Activated T-helper 17 cell treated with anti-CD3 and anti-CD28 coated beads, Interleukin-2, amount 50 U/mL, for 72 hours (primary cell): ENCODE data around the gene C13orf46. TPM values are rescaled to one million over a fixed set of nuclear protein-coding genes. Genes with fewer than 3 reads are reported as not detected.
"Not testable (repeated sequence)": the region's sequence is repeated elsewhere in the genome, so short reads cannot be mapped to it uniquely, and the experiment has no call there.

Experiments
- ATAC-seq: fragments of 150-1000 bp; cut with Tn5 transposase; replicated peaks from 2 replicates; pipeline ENCODE4 v1.10.0; 2021; ENCODE audit warnings: mild to moderate bottlenecking, moderate library complexity
- H3K27ac Mint-ChIP-seq: one replicate; pipeline ENCODE4 v1.8.0; 2022; ENCODE audit warnings: mixed read lengths
- H3K27me3 Mint-ChIP-seq: one replicate; pipeline ENCODE4 v1.8.0; 2022; ENCODE audit warnings: mixed read lengths
- H3K36me3 Mint-ChIP-seq: one replicate; pipeline ENCODE4 v1.8.0; 2022; ENCODE audit warnings: low read depth, mild to moderate bottlenecking, mixed read lengths
- H3K4me1 Mint-ChIP-seq: one replicate; pipeline ENCODE4 v1.8.0; 2022; ENCODE audit warnings: mixed read lengths
- H3K4me3 Mint-ChIP-seq: one replicate; pipeline ENCODE4 v1.8.0; 2022; ENCODE audit warnings: mild to moderate bottlenecking, mixed read lengths
- H3K9me3 Mint-ChIP-seq: one replicate; pipeline ENCODE4 v1.8.0; 2022; ENCODE audit warnings: mixed read lengths
- total RNA-seq, 2 donors: library from RNA; stranded (reverse); gene quantifications; one replicate each; pipeline ENCODE4 v1.2.3, GENCODE V29; 2022

Gene C13orf46
- total RNA-seq, result 1 to 10 TPM; 1.3 to 3.9 TPM

DNA sequence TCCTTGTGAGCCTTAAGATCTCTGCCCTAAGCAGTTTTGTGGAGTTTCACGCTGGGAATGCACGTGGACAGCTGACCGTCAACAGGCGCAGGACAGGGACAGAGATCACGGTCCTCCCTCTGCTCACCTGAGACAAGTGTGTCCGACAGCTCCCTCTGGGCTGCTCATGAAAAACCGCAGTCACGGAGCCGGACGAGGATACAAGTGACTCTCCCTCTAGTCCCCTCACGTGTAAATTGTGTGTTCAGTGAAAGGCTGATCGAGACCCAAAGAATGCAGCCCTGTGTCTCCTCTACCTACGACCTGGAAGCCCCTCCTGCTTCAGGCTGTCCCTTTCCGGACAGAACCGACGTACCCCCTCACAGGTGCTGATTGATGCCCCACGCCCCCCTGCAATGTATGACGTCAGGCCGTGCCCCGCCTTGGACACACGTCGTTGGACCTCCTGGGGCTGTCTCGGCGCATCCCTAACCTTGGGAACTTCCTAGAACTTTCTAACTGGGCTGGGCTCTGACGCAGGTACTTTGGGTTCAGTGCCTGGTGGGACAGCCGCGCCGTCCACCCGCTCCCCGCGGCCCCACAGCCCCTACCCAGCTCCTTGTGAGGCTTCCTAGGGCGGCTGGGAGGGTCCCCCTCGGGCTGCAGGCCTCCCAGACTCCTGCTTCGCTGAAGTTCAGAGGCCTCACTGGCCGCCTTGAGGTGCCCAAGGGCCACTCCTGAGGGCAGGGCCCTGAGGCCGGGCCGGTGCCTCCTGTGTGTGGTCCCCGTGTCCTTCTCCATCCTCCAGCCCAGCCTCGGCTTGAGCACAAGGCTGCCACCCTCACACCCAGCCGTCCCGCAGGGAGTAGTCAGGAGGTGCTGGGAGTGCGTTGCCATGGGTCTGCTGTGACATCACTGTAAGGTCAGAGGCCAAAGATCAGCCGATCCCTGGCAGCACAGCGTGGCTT lies at the start of gene C13orf46:
C13orf46 (minus strand) TSS at position 859 of the 947 bp plus-strand sequence; CDS start at position 780, 79 bp downstream.
- no peak within 1 kb of the TSS for H3K4me3 Mint-ChIP-seq
- no peak within 1 kb of the TSS for H3K27ac Mint-ChIP-seq
- peaks cover 45% of the 10 kb centered on the region for H3K36me3 Mint-ChIP-seq
- no peaks in the 10 kb centered on the region for H3K4me1 Mint-ChIP-seq
- no peaks in the 10 kb centered on the region for H3K9me3 Mint-ChIP-seq
- ATAC-seq, result no peak
- no peaks in the 10 kb centered on the region for H3K27me3 Mint-ChIP-seq

DNA sequence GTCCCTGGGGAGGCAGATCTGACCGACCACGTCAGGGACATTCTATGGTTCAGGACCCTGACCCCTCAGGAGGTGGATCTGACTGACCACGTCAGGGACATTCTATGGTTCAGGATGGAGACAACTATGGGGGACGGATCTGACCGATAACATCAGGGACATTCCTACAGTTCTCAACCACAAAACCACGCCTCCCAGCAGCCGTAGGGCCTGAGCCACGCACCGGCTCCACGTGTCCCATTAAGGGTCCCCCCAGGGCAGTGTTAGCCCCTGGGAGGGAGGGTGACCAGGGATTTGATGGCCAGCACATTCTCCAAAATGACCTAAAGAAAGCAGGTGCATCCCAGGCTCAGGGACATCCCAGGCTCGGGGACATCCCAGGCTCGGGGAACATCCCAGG lies 49.0 kb upstream of the C13orf46 start:
- Mint-ChIP-seq H3K9me3 (no peaks in the 10 kb centered on the region), H3K27ac (no peak overlapping the region), H3K4me1 (no peaks in the 10 kb centered on the region), H3K36me3 (peaks cover 70% of the 10 kb centered on the region), H3K27me3 (no peaks in the 10 kb centered on the region), H3K4me3 (no peak overlapping the region)
- ATAC-seq, result no peak

DNA sequence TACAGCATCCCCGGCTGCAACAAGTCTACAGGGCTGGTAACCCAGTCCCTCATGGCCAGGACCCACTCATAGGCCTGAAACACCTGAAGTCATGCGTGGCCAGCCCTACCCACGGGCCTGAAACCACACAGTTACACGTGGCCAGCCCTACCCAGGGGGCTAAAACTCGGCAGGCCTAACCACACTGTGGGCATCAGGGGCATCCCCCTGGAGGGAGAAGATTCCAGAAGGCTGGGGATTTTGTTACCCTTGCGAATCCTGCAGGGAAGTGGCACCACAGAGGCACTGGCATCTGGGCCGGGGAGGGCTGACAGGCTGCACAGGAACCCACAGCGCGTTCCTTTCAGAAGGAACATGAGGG lies 48.4 kb upstream of the C13orf46 start:
- no peak overlapping the region for H3K27ac Mint-ChIP-seq
- H3K4me1 Mint-ChIP-seq, result no peaks in the 10 kb centered on the region
- no peak overlapping the region for H3K4me3 Mint-ChIP-seq
- ATAC-seq, result no peak
- no peaks in the 10 kb centered on the region for H3K9me3 Mint-ChIP-seq
- H3K36me3 Mint-ChIP-seq, result peaks cover 68% of the 10 kb centered on the region
- no peaks in the 10 kb centered on the region for H3K27me3 Mint-ChIP-seq

- Mint-ChIP-seq H3K27me3 (no peaks in the 10 kb centered on the region), H3K36me3 (peaks cover 67% of the 10 kb centered on the region), H3K9me3 (no peaks in the 10 kb centered on the region), H3K4me1 (no peaks in the 10 kb centered on the region), H3K4me3 (no peak overlapping the region), H3K27ac (peak overlapping the region; percentile 22)
- ATAC-seq, result peak; percentile 16
These were observed 47.8 kb upstream of the C13orf46 start for GRCh38 chr13:114021464-114022308.

DNA sequence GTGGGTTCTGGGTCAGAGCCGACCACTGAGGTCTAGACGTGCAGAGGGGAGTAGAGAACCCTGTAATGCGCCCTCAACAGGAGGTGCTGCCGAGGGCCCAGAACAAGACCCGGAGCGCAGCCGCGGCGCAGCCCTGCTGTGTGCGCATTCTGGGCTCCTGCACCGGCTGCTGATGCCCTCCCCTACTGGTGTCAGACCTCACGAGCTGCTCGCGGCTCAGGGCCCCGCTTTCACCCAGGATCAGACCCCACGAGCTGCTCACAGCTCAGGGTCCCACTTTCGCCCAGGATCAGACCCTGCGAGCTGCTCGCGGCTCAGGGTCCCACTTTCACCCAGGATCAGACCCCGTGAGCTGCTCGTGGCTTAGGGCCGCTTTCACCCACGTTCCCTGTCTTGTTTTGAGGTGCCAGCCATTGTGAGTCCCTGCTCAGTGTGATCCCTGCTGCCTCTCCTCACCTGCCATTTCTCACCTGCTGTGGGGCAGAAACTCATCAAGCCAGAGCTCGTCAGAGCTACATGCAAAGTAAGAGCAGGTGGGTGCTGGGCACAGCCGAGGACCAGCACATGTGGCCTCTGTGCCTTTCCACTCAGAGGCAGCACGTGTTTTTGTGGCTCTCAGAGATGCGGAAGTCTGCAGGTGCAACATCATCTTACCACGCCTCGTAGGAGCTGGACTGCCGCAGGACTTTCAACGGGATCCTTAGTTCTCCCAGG lies 47.0 kb upstream of the C13orf46 start:
- peaks cover 68% of the 10 kb centered on the region for H3K36me3 Mint-ChIP-seq
- ATAC-seq, result no peak
- no peaks in the 10 kb centered on the region for H3K27me3 Mint-ChIP-seq
- no peaks in the 10 kb centered on the region for H3K4me1 Mint-ChIP-seq
- H3K9me3 Mint-ChIP-seq, result no peaks in the 10 kb centered on the region
- no peak overlapping the region for H3K27ac Mint-ChIP-seq
- H3K4me3 Mint-ChIP-seq, result no peak overlapping the region

GRCh38 chr13:114020134-114020533 lies 46.3 kb upstream of the C13orf46 start:
- not testable (repeated sequence) for H3K27me3 Mint-ChIP-seq, H3K9me3 Mint-ChIP-seq, H3K4me1 Mint-ChIP-seq, H3K4me3 Mint-ChIP-seq, H3K27ac Mint-ChIP-seq, ATAC-seq
- peaks cover 68% of the 10 kb centered on the region for H3K36me3 Mint-ChIP-seq

DNA sequence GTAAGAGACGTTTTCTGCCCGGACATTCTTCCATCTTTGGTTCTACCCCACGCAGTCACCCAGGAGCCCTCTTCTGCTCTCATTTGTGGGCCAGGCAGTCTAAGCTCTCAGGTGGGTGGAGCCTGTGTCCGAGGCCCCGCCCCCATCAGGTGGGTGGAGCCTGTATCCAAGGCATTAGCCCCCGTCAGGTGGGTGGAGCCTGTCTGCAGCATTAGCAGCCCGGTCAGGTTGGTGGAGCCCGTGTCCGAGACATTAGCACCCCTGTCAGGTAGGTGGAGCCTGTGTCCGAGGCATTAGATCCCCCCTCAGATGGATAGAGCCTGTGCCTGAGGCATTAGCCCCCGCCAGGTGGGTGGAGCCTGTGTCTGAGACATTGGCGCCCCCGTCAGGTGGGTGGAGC lies 45.5 kb upstream of the C13orf46 start:
- Mint-ChIP-seq H3K9me3 (no peaks in the 10 kb centered on the region), H3K4me1 (no peaks in the 10 kb centered on the region), H3K4me3 (no peak overlapping the region), H3K36me3 (peaks cover 69% of the 10 kb centered on the region), H3K27me3 (no peaks in the 10 kb centered on the region), H3K27ac (no peak overlapping the region)
- peak; percentile 31 for ATAC-seq

- H3K36me3 Mint-ChIP-seq, result peaks cover 62% of the 10 kb centered on the region
- no peaks in the 10 kb centered on the region for H3K9me3 Mint-ChIP-seq
These were observed 44.7 kb upstream of the C13orf46 start for GRCh38 chr13:114018461-114019055.

DNA sequence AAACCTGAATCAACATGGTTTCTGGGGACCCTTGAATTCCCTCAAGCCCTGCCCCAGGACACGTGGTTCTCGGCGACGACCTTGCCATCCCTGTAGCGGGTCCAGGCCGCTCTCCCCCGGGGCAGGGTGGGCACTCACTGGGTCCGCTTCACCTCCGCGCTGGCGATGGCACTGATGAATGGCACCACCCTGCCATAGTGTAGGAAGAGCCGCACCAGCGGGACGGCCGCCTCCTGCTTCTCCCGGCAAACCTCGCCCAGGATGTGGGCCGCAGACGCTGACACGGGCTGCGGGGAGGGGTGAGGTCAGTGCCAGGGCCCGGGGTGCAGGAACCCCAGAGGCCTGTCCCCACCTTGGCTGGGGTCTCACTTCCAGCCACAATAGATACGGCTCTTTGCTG lies 44.1 kb upstream of the C13orf46 start:
- no peak for ATAC-seq
- H3K4me1 Mint-ChIP-seq, result no peaks in the 10 kb centered on the region
- H3K9me3 Mint-ChIP-seq, result no peaks in the 10 kb centered on the region
- H3K27me3 Mint-ChIP-seq, result no peaks in the 10 kb centered on the region
- H3K27ac Mint-ChIP-seq, result no peak overlapping the region
- no peak overlapping the region for H3K4me3 Mint-ChIP-seq
- H3K36me3 Mint-ChIP-seq, result peaks cover 62% of the 10 kb centered on the region

More at GRCh38 chr13:114018461-114019055, 44.7 kb upstream of the C13orf46 start:
- no peaks in the 10 kb centered on the region for H3K27me3 Mint-ChIP-seq
- no peaks in the 10 kb centered on the region for H3K4me1 Mint-ChIP-seq
- no peak overlapping the region for H3K4me3 Mint-ChIP-seq
- no peak overlapping the region for H3K27ac Mint-ChIP-seq
- ATAC-seq, result no peak

DNA sequence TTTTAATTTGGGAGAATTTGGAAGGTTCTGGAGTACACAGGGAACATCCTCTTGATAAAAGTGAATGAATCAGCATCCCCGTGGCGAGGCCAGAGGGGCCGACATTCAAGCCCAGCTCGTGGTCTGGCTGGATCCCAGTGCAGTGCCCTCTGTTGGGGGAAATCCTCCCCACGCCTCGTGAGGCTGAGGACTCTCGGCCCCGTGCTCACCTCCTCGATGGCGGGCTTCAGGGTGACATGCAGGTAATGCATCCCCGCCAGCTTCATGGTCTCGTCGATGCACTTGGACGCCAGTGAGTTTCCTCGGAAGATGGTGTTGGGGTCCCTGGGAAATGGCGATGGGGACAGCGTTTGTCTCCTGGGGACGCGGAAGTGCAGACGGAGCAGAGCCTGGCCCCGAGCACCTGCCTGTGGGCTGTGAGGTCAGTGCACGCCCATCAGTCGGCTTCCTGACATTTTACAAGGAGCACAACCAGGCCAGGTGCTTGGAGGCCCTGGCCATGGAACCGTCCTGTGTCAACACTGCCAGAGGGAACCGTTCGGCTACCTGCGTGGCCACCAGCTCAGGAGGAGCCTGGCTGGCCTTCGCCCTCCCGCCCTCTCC lies 43.3 kb upstream of the C13orf46 start:
- Mint-ChIP-seq H3K36me3 (peaks cover 62% of the 10 kb centered on the region), H3K27ac (peak overlapping the region; percentile 85)

GRCh38 chr13:114016321-114017027 lies 42.6 kb upstream of the C13orf46 start:
- H3K4me3 Mint-ChIP-seq, result no peak overlapping the region
- H3K4me1 Mint-ChIP-seq, result no peaks in the 10 kb centered on the region
- H3K27me3 Mint-ChIP-seq, result no peaks in the 10 kb centered on the region
- ATAC-seq, result no peak
- no peaks in the 10 kb centered on the region for H3K9me3 Mint-ChIP-seq
- peak overlapping the region; percentile 85 for H3K27ac Mint-ChIP-seq
- peaks cover 59% of the 10 kb centered on the region for H3K36me3 Mint-ChIP-seq

More for the DNA sequence above, 43.3 kb upstream of the C13orf46 start:
- no peaks in the 10 kb centered on the region for H3K9me3 Mint-ChIP-seq
- H3K4me1 Mint-ChIP-seq, result no peaks in the 10 kb centered on the region
- H3K4me3 Mint-ChIP-seq, result no peak overlapping the region
- no peak for ATAC-seq
- no peaks in the 10 kb centered on the region for H3K27me3 Mint-ChIP-seq

DNA sequence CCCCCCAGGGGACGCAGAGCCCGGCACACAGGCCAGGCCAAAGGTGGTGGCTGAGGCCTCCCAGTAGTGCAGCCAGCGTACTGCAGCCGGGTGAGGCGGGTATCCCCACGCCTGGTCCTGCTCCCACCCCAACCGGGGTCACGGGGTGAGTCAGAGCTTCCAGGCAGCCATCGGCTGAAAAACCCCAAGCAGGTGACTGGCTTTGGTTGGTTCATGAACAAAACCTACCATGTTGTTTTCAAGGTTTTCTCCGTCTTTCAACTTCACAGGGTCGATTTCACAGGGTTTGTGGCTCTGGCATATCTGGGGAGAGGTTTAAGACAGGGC lies 42.1 kb upstream of the C13orf46 start:
- H3K27me3 Mint-ChIP-seq, result no peaks in the 10 kb centered on the region
- peaks cover 2% of the 10 kb centered on the region for H3K4me1 Mint-ChIP-seq
- ATAC-seq, result peak; percentile 64
- H3K36me3 Mint-ChIP-seq, result peaks cover 54% of the 10 kb centered on the region
- no peaks in the 10 kb centered on the region for H3K9me3 Mint-ChIP-seq
- H3K4me3 Mint-ChIP-seq, result no peak overlapping the region
- peak overlapping the region; percentile 85 for H3K27ac Mint-ChIP-seq
